GM21423 (cell line): ENCODE measurements around the gene SLC7A5.
"Not testable (repeated sequence)": the region's sequence is repeated elsewhere in the genome, so short reads cannot be mapped to it uniquely, and the experiment has no call there.

Experiments
- ATAC-seq: cut with Tn5 transposase; IDR thresholded peaks from one replicate; pipeline ENCODE4 v1.9.1; 2021; ENCODE audit warnings: mild to moderate bottlenecking, moderate library complexity; ENCODE audit not compliant: unreplicated experiment

SLC7A5 gene

GRCh38 chr16:87824016-87824990 is 45.0 kb downstream of the SLC7A5 start:
- ATAC-seq: no peak

DNA sequence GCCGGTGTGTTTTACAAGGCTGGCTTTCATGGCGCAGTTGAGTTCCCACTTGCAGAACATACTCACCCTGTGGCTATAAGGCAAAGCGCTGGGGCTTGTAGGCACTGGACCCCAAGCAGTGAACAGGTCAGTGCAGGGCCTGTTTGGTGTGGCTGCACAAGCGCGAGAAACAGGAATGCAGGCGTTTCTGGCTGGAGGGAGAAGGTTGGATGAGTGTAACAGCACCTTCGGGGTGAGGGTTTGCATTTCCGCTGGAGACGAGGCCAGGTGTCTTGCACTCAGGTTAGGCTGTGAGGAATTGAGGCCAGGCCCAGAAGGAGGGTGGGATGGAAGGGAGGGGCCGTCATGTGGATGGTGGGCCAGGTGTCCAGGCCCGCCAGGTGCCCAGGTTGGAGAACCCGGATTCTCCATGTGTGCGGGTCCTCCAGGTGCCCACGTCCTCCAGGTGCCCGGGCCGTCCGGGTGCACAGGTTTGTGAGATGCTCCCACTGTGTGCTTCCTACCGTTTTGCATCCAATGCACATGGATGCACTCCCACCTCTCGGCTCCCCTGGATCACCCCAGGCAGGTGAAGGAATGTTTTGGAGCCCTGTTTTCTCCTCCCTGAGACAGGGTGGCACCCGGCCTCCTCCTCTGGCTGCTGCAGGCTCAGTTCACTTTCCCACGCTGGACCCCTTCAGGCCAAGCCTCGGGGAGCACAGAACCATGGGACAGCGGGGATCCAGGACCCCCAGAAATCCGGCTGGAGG is 46.0 kb downstream of the SLC7A5 start:
- ATAC-seq: no peak

- no peak for ATAC-seq
Measured at GRCh38 chr16:87822108-87822970, 47.0 kb downstream of the SLC7A5 start.

DNA sequence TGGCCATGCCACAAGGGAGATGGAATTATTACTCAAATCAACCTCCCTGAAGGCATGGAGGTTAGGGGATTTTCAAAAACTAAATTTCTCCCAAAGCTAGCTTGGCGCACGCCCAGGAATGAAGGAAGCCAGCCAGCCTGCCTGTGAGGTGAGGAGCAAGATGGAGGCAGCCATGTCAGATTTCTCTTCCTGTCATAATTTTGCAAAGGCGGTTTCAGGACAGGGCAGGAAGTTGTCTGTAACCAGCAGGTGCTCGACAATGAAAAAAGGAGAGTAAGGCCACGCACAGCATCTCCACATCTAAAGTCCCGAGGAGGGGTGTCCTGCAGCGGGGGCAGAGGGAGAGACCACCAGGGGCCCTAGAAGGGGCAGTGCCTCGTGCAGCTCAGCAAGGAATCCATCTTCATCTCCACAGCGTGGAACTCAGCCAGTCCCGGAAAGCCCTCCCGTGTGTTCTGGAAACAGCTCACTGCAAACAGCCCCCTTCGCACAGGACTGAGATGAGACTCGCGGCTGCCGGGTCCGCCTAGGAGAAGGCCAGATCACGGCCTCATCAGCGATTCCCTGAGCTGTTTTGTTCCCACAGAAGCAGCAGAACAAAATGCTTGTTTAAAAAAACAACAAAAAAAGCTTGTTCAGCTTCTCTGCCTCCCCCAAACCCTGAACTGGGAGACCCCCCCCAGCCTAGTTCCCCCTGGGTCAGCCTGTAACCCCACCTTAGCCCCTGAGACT is 47.8 kb downstream of the SLC7A5 start:
- ATAC-seq: no peak

GRCh38 chr16:87819983-87820382 is 49.3 kb downstream of the SLC7A5 start:
- ATAC-seq: no peak

GRCh38 chr16:87819282-87819681 is 50.0 kb downstream of the SLC7A5 start:
- no peak for ATAC-seq

DNA sequence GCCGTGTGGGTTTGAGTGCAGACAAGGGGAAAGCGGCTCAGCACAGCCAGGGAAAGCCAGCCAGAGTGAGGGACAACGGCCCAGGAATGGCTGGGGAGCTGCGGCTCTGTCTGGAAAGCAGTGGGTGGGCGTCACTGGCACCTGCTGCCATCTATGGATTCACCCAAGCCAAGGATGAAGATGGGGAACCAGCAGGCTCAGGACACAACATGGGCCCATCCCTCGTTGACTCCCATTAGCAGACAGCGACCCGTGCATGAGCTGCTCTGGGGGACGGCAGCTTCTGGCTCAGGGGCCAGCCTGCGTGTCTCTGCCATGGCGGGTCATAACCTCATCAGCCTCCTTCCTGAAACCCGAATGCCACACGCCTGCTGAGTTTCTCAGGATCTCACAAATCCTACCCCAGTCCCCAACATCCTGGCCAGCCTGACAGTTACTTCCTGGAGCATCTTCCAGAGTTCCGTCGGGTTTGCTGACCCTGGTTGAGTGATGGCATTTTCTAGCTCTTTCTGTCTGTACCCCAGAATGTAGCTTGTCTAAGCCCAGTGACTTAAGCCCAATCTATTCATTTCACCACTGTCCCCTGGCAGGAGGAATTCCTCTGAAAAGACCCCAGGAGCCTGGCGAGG is 50.7 kb downstream of the SLC7A5 start:
- no peak for ATAC-seq

DNA sequence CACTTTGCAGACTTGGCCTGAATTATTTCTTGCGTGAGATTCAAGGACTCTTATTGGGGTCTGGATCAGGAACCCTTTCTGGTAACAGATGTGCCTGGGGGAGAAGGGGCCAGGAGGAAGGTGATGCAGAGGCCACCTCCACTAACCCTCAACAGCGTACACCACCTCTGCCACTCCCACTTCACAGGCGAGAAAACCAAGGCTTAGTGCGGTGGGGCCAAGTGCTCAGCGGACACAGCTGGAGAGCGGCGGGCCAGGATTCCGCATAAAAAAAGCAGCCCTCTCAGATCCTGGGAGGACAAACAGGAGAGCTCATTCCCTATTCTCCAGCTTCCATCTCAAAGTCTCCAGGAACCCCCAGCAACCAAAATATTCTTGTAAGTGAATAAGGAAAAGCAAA is 51.4 kb downstream of the SLC7A5 start:
- ATAC-seq: no peak

- ATAC-seq: not testable (repeated sequence)
Measured at GRCh38 chr16:87817370-87817769, 51.9 kb downstream of the SLC7A5 start.

DNA sequence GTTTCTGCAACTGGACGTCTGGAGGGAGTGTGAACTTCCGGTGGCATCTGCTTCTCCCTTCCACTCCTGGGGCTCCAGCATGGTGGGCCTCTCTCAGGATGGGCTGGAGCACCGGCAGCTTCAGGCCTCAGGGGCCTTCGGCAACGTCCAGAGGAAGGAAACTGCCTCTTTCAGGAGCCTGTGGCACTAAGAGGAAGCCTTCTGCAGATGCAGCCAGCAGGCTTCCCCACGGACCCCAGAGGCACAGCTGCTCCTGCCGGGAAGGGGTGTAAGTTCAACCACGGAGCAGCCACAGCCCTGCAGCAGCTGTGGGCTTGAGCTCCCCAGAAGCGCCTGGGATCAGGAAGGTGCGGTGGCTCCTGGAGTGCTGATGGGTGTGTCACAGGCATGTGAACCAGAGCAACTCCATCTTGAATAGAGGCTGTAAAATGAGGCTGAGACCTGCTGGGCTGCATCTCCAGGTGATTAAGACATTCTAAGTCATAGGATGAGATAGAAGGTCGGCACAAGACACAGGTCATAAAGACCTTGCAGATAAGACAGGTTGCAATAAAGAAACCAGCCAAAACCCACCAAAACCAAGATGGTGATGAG is 52.7 kb downstream of the SLC7A5 start:
- ATAC-seq: no peak

DNA sequence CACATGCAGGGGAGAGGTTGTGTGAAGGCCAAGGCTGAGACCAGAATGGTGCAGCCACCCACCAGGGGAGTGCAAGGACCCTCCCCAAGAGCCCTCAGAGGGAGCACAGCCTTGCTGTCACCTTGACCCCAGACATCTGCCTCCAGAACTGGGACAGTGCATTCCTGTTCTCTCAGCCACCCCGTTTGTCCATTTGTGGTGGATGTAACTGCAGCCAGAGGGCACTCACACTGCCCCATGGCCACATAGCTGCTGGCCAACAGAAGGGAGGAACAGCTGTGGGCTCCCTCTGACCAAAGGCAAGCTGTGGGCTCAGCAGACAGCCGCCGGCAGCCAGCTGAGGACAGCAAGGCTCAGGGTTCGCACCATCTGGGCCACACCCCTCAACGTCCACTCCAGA is 53.7 kb downstream of the SLC7A5 start:
- ATAC-seq: no peak

- ATAC-seq: no peak
Measured at GRCh38 chr16:87812200-87812656, 57.1 kb downstream of the SLC7A5 start.

DNA sequence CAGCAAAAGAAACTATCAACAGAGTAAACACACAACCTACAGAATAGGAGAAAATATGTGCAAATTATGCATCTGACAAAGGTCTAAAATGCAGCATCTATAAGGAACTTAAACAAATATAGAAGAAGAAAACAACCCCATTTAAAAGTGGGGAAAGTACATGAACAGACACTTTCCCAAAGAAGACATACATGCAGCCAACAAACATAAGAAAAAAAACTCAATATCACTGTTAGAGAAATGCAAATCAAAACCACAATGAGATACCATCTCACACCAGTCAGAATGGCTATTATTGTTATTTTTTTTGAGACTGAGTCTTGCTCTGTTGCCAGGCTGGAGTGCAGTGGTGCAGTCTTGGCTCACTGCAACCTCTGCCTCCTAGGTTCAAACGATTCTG is 57.9 kb downstream of the SLC7A5 start:
- ATAC-seq: not testable (repeated sequence)

GRCh38 chr16:87809150-87809902 is 60.0 kb downstream of the SLC7A5 start:
- ATAC-seq: peak; percentile 50

DNA sequence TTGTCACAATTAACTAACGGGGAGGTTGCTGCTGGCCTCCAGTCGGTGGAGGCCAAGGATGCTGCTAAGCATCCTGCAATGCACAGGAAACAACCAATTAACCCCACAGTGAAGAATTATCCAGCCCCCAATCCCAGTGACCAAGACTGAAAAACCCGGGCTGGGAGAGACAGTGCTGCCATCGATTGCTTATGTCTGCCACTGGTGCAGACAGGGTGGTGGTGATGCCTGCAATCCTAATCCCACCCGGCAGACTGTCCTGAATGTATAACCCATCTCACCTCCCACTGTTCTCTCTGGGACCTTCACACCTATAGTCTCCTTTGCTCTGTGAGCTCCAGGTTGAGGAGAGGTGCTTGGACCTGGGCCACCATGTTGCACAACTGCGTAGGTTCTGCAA is 61.2 kb downstream of the SLC7A5 start:
- ATAC-seq: no peak

DNA sequence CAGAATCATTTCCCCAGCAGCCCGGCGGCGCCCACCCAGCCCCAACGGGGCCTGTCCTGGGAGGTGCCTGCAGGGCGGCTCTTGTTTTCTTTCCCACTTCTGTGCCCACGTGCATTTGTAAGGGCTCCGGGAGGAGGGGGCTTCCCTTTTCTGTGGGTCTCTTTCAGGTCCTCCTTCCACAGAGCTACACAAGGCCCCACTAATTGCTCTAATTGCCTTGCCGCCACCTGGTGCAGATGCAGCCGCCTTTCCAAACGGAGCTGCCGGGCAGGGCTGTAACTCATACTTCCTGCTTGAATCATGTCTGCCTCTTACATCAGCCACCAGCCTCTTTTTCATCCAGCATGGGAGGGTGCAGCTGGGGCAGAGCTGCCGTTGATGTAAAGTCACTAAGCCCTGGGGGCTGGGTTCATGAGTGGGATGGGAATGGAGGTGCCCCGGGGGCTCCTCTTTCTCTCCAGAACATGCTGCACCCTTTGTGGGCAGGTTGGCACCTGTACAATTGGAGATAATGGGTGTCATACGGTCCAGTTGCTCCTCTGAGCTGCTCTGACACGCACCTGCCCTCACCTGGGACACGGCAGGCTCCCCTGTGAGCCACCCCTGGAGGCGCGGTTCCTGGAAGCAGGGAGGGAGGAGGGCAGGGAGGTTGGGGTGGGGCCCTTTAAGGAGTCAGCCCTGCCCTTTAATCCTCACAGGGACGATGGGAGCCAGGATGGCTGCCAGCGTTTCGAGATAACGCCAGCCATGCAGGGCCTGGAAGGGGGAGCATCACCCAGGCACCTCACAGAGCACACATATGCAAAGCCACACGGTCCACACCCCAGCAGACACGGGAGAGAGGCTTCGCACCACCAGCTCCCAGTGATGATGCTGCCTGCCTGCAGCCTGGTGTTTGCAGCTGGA is 62.4 kb downstream of the SLC7A5 start:
- ATAC-seq: no peak

GRCh38 chr16:87806261-87806640 is 63.1 kb downstream of the SLC7A5 start:
- no peak for ATAC-seq

DNA sequence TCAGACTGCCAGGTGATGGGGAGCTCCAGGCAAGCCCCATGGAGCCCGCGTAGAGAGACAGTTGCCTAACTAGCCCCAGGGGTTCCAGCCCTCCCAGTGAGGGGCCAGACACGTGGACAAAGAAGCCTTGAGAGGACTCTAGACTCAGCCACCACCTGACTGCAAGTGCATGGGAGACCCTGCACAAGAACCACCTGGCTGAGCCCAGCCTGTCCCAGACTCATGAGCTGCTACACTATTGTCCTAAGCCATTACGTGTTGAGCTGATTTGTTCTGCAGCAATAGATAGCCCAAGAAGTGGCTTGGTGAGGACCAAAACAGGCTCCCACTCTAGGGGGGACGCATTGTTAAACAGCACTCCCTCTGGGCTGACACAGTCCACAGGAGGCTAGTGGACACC is 65.9 kb downstream of the SLC7A5 start:
- no peak for ATAC-seq
